ENCODE measurements around the gene LYRM4. TPM values are rescaled to one million over a fixed set of nuclear protein-coding genes. Genes with fewer than 3 reads are reported as not detected.

LYRM4 gene
- total RNA-seq, 1 experiment from 2014 or later = 36.5 TPM

DNA sequence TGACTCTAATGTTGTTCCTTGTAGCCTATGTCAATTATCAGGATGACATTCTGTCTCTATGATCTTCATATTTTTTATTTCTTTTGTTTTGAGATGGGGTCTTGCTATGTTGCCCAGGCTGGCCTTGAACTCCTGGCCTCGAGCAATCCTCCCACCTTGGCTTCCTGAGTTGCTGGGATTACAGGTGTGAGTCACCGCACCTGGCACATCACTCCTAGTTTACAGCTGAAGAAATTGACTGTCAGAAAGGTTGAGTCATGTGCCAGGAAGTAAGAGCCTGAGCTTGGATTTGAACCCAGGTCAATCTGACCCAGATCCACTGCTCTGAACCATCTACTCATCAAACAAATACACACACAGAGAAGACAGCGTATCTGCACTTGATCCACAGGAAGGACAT, 161.2 kb downstream of the LYRM4 start:
- Histone ChIP-seq H3K4me3 (no peak overlapping the region), H3K4me1 (peaks cover 3% of the 10 kb centered on the region; the same call in 1 of the 2 replicates), H3K27me3 (no peaks in the 10 kb centered on the region), H3K9me3 (replicated peaks) (no peaks in the 10 kb centered on the region), H3K27ac (no peak overlapping the region), H3K36me3 (no peaks in the 10 kb centered on the region)
- DNase-seq = no peak

DNA sequence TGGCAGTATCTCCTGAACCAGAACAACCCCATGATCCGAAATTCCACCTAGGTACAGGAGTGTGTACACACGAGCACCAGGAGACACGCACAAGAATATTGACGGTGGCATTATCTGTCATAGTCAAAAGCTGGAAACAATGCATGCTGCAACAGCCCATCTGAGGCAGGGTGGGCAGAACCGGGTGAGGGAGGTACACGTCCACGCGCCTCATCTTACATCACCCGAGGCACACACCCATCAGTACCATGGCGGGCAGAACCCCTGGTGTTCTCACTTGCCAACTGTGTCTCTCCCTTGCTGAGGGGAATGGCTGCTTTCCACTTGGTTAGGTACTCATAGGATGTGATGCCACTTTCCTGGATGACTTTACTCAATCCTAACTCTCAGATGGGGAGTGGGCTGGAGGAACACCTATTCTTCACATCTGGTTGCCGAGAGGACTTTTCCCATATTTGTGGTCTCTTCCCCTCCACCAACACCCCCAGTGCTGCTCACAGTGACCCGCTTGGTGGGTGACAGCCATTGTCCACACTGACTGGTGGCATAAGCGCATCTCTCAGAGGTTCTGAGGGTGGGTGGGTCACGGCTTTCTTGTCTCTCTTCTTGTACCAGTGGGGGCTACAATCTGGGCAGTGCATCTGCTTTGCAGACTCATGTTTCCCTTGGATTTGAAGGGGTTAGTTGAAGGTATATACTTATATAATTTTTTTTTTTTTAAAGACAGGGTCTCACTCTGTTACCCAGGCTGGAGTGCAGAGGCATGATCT, 162.1 kb downstream of the LYRM4 start:
- Histone ChIP-seq H3K36me3 (no peaks in the 10 kb centered on the region), H3K27ac (no peak overlapping the region), H3K4me1 (peaks cover 4% of the 10 kb centered on the region; the same call in 1 of the 2 replicates), H3K27me3 (no peaks in the 10 kb centered on the region), H3K4me3 (no peak overlapping the region), H3K9me3 (replicated peaks) (no peaks in the 10 kb centered on the region)
- no peak for DNase-seq

DNA sequence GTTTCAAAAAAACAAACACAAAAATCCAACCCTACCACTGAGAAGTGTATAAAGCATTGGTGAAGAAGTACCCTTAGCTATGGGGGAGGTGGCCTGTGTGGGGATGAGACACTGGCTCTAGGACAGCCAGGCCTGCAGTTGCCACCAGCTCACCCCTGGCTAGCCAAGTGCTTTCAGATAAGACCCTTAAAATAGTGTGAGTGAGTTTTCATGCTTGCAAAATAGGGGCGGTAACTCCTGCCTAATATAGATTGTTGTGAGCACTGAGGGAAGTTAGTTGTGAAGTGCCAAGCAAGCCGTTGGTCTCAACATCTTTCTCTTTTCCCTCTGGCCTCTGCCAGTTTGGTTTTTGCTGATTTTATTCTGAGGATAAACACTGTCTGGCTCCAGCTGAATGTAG, 164.3 kb downstream of the LYRM4 start:
- H3K27ac ChIP-seq = no peak overlapping the region
- peaks cover 4% of the 10 kb centered on the region; the same call in 1 of the 2 replicates for H3K4me1 ChIP-seq
- no peak for DNase-seq

DNA sequence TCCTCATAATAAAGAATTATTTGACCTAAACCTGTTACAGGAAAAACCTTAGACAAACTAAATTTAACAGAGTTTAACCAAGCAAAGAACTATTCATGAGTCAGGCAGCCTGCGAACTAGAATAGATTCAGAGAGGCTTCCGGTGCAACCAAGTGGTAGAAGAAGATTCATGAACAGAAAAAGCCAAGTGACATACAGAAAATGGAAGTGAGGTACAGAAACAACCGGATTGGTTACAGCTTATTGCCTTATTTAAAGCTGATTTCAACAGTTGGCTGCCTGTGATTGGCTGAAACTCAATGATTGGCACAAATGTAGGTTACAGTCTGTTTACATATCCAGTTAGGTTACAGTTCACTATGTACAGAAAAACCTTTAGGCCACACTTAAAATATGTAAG, 165.5 kb downstream of the LYRM4 start:
- Histone ChIP-seq H3K4me3 (no peak overlapping the region), H3K9me3 (replicated peaks) (no peaks in the 10 kb centered on the region), H3K36me3 (no peaks in the 10 kb centered on the region), H3K4me1 (peaks cover 4% of the 10 kb centered on the region; the same call in 1 of the 2 replicates), H3K27me3 (no peaks in the 10 kb centered on the region), H3K27ac (no peak overlapping the region)
- DNase-seq = no peak

More for the DNA sequence above, 164.3 kb downstream of the LYRM4 start:
- Histone ChIP-seq H3K4me3 (no peak overlapping the region), H3K36me3 (no peaks in the 10 kb centered on the region), H3K27me3 (no peaks in the 10 kb centered on the region), H3K9me3 (replicated peaks) (no peaks in the 10 kb centered on the region)

DNA sequence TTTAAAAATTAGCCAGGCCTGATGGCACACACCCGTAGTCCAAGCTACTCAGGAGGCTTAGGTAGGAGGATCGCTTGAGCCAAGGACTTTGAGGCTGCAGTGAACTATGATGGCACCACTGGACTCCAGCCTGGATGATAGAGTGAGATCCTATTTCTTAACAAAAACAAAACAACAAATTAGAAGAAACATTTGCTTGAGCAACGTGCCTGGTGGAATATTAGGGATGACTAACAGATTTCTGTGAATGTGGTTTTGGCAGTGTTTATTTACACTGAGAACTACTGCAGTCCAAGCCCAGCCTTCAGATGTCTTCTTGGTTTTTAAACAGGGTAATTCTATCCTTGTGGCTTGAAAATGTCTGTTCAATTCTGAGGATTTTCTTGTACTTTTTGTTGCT, 166.4 kb downstream of the LYRM4 start:
- no peaks in the 10 kb centered on the region for H3K27me3 ChIP-seq
- H3K4me3 ChIP-seq = no peak overlapping the region
- H3K36me3 ChIP-seq = no peaks in the 10 kb centered on the region
- peaks cover 4% of the 10 kb centered on the region; the same call in 1 of the 2 replicates for H3K4me1 ChIP-seq
- H3K27ac ChIP-seq = no peak overlapping the region
- DNase-seq = peak; percentile 8 to 51
- no peaks in the 10 kb centered on the region for H3K9me3 ChIP-seq (replicated peaks)

DNA sequence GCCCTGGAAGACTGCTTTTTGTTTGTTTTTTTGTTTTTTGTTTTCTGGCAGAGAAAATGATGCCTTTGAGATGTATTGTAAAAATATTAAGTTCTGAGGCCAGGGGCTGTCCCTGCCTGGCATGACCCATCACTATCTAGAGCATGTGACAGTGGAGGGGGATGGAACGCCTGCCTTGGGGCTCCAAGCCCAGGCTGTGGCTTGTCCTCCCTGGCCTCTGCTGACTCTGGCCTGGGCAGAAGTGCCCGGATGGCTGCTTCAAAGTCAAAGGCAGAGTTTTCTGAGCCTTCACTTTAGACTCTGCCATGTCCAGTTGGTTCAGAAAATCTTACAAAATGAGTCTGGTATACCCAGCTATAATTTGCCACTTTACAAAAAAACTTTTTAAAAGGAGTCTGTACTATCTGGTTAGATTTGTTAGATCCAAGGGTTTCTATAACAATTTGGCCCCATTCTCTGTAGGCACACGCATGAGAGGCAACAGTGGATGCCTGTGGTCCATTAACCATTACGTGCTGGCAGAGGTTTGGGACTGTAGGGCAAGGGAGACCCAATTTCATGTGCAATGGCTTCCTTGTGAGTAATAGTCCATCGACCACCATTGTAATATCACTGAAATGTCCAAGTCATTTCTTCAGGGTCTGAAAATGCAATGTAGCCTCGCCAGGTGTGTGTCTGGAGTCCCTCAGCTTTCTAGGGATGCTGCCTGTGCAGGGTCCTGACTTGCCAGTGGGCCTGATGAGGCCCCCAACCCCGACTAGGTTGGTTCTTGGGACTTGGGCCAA, 167.3 kb downstream of the LYRM4 start:
- H3K9me3 ChIP-seq (replicated peaks) = no peaks in the 10 kb centered on the region
- no peak overlapping the region for H3K4me3 ChIP-seq
- H3K27me3 ChIP-seq = no peaks in the 10 kb centered on the region
- DNase-seq = no peak
- H3K36me3 ChIP-seq = no peaks in the 10 kb centered on the region
- no peak overlapping the region for H3K27ac ChIP-seq
- peaks cover 4% of the 10 kb centered on the region; the same call in 1 of the 2 replicates for H3K4me1 ChIP-seq

DNA sequence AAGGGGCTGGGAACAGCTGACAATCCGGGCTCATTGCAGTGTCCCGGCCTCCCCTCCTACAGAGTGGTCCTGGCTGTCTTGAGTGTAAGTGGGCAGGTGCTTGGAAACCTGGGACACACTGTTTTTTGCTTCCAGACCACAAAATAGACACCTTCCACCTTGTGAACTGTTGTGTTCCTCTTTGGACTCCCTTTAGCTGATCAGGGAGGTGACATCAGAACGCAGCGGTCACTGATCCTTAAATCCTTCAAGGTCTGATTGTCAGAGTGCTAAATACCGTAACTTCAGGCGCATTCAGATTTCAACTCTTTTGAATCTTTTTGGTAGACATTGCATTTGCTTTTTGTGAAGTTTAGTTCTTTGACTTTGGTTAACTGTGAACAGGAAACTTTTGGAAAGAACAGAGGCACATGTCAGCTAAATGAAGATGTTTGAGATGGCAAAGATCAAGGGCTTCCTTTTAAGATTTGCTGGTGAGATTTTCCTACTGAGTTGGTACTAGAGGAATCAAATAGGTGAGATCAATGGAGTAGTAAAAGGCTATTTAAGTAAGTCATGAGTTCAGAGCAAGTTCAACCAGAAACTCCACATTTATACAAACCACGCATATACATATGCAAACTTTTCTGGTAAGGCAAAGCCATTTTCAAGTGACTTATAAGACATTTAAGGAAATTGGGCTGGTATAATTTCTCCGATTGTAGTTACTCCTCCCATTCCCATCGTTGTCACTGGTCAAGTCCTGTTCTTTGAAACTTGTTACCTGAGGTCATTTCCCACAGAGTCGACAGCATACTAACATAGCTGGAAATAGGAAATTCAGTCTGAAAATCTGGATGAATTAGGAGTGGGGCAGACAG, 169.3 kb downstream of the LYRM4 start:
- H3K4me1 ChIP-seq = peaks cover 4% of the 10 kb centered on the region; the same call in 1 of the 2 replicates
- H3K27ac ChIP-seq = no peak overlapping the region
- H3K27me3 ChIP-seq = no peaks in the 10 kb centered on the region
- H3K4me3 ChIP-seq = no peak overlapping the region
- H3K9me3 ChIP-seq (replicated peaks) = no peaks in the 10 kb centered on the region
- no peak for DNase-seq
- no peaks in the 10 kb centered on the region for H3K36me3 ChIP-seq

DNA sequence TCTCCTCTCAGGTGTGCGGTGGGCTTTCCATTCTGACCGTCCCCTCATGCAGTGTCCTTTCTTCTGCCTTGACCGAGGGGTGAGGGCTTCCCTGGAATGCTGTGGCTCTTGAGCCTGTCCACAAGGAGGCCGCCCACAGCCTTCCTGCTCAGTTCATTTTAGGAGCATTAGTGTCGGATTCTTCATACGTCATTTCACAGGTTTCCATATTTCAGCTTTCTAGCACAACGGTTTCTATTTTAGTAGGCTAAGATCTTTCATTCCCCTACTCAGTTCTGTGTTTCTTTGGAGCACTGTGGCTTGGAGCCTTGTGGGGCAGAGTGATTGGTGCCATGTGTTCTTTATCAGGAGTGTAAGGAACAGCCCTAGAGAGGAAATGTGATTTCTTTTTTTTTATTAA, 170.1 kb downstream of the LYRM4 start:
- Histone ChIP-seq H3K9me3 (replicated peaks) (no peaks in the 10 kb centered on the region), H3K4me1 (peaks cover 4% of the 10 kb centered on the region; the same call in 1 of the 2 replicates), H3K27ac (no peak overlapping the region), H3K36me3 (no peaks in the 10 kb centered on the region), H3K27me3 (no peaks in the 10 kb centered on the region), H3K4me3 (no peak overlapping the region)
- DNase-seq = no peak

DNA sequence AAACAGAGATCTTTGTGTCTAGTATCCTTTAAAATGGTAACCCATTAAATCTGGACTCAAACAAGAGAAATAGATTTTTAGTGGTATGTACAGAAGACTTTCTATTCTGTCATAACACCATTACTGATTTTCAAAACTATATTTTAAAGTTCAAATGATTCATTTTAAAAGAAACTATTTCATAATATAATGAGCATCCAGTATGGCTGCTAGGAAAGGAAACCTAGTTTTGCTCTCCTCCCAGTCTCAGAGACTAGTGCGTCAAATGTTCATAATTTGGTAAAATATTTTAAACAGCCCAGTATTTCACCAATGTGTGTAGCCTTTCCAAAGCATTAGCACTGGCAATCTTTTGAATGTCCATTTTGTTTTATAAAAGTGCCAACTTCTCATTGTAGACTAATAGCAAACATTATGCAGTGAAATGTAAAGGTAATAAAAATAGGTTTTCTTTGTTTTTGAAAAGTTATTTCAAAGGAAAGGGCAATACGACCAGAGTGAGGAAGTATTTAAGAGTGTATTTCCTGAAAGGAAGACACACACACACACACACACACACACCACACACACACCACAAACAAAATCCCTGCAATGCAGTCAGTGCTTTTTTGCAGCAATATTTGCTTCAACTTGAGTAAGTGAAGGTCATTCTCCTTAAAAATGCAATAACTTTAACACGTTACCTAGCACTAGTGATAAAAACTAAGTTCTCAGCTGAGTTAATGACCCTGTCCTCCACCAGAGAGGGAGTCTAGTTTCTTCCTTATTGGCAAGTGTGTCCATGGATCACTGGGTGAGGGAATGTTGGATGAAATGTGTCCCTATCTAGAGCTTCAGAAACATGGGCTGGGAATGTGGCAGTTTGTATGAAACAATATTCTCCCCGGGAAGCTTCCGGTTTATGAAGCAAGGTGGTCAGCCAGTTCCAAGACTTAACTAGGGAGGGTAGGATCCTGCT, 171.0 kb downstream of the LYRM4 start:
- DNase-seq = no peak

DNA sequence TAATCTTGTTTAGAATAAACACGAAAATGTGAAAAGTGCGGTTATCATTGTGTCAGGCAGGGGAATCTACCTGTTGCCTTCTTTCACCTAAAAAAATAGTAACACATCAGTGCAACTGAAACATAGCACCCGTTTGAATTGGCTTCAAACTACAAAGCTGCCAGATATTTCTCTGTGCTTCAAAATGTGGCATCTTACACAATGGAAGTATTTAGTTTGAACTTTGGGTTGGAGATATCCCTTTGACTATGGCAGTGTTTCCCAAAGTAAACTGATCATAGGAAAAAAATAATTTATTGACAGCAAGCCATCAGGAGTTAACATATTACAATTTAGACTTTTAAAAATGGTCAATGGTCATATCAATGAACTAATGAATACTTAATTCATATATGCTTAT, 172.0 kb downstream of the LYRM4 start:
- H3K27me3 ChIP-seq = no peaks in the 10 kb centered on the region
- no peak for DNase-seq
- H3K36me3 ChIP-seq = no peaks in the 10 kb centered on the region

More for the DNA sequence above, 171.0 kb downstream of the LYRM4 start:
- H3K27ac ChIP-seq = no peak overlapping the region
- no peaks in the 10 kb centered on the region for H3K36me3 ChIP-seq
- H3K4me3 ChIP-seq = no peak overlapping the region
- no peaks in the 10 kb centered on the region for H3K9me3 ChIP-seq (replicated peaks)
- H3K4me1 ChIP-seq = peaks cover 3% of the 10 kb centered on the region; the same call in 1 of the 2 replicates
- no peaks in the 10 kb centered on the region for H3K27me3 ChIP-seq

DNA sequence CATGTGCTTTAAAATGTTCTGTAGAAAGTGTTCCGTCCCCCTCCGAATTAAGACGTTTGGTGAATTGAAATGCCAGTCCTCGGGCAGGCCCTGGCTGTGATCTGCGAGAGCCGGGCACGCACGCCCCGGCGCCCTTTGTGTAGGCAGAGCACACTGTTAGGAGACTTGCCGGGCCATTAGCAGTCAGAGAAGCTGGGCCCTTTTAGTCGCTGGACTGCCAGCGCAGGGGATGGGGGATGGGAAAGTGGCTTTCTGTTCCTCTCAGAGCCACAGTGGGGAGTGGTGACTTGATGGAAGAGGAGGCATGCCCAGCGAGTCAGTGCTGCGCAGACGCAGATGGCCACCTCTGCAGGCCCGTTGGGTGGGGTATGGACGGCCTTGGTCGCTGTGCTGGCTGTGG, 173.4 kb downstream of the LYRM4 start:
- H3K9me3 ChIP-seq (replicated peaks) = no peaks in the 10 kb centered on the region
- H3K27ac ChIP-seq = no peak overlapping the region
- no peaks in the 10 kb centered on the region for H3K4me1 ChIP-seq
- DNase-seq = no peak
- no peaks in the 10 kb centered on the region for H3K36me3 ChIP-seq
- H3K4me3 ChIP-seq = no peak overlapping the region
- H3K27me3 ChIP-seq = no peaks in the 10 kb centered on the region

More for the DNA sequence above, 172.0 kb downstream of the LYRM4 start:
- H3K4me1 ChIP-seq = no peaks in the 10 kb centered on the region
- H3K9me3 ChIP-seq (replicated peaks) = no peaks in the 10 kb centered on the region
- no peak overlapping the region for H3K4me3 ChIP-seq
- no peak overlapping the region for H3K27ac ChIP-seq

DNA sequence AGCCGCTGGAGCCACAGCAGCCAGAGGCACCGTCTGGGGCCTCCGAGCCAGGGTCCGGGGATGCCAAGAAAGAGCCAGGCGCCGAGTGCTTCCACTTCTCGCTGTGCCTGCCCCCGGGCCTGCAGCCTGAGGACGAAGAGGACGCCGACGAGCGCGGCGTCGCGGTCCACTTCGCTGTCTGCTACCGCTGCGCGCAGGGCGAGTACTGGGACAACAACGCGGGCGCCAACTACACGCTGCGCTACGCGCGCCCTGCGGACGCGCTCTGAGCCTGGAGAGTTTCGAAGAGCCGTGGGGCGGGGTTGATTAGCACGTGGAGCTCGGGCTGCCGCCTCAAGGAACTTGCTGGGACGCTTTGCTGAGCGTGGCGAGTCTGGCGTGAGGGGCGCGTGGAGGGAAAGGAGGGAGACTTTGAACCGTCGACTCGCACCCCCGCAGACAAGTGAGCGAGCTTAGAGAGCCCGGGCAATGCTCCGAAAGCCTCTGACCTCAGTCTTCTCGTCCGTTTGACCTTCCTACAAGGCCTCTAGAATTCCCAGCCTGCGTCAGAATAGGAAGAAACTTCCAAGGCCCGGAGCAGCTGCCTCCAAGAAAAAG, 174.4 kb downstream of the LYRM4 start:
- H3K27me3 ChIP-seq = no peaks in the 10 kb centered on the region
- no peaks in the 10 kb centered on the region for H3K36me3 ChIP-seq
- DNase-seq = no peak
- H3K9me3 ChIP-seq (replicated peaks) = no peaks in the 10 kb centered on the region
- H3K27ac ChIP-seq = no peak overlapping the region
- no peak overlapping the region for H3K4me3 ChIP-seq
- H3K4me1 ChIP-seq = no peaks in the 10 kb centered on the region

DNA sequence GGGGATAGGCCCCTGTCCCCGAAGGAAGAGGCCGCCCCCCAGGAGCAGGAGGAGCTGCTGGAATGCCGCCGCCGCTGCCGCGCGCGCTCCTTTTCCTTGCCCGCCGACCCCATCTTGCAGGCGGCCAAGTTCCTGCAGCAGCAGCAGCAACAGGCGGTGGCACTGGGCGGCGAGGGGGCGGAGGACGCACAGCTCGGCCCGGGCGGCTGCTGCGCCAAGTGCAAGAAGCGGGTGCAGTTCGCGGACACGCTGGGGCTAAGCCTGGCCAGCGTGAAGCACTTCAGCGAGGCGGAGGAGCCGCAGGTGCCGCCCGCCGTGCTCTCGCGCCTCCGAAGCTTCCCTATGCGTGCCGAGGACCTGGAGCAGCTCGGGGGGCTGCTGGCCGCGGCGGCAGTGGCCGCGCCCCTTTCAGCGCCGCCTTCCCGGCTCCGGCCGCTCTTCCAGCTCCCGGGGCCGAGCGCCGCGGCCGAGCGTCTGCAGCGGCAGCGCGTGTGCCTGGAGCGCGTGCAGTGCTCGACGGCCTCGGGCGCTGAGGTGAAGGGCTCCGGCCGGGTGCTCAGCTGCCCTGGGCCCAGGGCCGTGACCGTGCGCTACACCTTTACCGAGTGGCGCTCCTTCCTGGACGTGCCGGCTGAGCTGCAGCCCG, 175.0 kb downstream of the LYRM4 start:
- no peak overlapping the region for H3K27ac ChIP-seq
- peak overlapping the region; percentile 62 for H3K4me3 ChIP-seq
- DNase-seq = peak; percentile 13 to 16
- no peaks in the 10 kb centered on the region for H3K27me3 ChIP-seq
- H3K4me1 ChIP-seq = no peaks in the 10 kb centered on the region
- H3K9me3 ChIP-seq (replicated peaks) = no peaks in the 10 kb centered on the region
- H3K36me3 ChIP-seq = no peaks in the 10 kb centered on the region
